ENCODE results near the gene PRSS57. TPM values are rescaled to one million over a fixed set of nuclear protein-coding genes. Genes with fewer than 3 reads are reported as not detected.

The PRSS57 gene
- total and polyA plus RNA-seq, 2 of the 13 experiments (the other 11 are each of a cell fraction or from before 2014, with no cell fraction given), result 0.12 TPM; not detected in 1

DNA sequence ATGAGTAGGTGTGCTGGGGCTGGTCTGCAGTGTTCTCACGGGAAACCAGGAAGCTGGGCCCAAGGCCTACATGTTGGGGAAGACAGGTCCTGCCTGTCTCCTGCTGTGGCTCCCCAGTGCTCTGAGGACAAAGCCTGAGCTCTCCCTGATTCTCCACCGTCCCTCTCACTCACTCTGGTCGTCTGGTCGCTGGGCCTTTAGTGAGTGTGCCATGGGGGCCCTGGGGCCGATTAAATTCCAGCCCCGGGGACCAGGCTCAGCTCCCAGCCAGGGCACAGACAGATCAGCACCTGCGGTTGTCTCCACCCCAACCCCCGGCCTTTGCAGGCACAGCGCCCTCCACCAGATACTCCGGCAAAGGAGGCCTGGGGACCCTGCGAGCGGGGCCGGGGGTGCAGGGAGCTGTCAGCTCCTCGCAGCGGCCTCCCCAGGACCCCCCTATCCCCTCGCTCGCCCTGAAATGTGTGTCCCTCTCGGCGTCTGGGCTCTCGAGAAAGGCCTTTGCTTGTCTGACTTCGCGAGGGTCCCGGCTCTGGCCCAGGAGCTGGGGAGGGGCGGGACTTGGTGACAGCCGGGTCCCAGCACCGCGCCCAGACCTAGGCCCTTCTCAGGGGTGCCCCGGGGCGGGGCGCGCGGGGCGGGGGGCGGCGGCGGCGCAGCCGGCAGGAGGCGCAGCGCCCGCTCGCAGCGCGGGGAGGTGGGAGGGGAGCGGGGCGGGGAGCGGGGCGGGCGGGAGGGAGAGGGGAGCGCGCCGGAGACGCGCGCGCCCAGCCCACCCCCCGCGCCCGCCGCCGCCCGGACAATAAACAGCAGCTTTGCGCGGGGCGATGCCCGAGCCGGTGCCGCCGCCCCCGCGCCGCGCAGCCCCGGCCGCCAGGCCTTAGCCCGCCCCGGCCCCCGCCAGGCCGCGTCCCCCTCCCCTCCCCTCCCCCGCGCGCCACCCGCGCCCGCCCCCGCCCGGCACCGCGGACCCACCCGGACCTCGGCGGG lies 13.2 kb upstream of the PRSS57 start, which contains the start of gene PALM (continued):
- TF ChIP-seq, protein P1, sequence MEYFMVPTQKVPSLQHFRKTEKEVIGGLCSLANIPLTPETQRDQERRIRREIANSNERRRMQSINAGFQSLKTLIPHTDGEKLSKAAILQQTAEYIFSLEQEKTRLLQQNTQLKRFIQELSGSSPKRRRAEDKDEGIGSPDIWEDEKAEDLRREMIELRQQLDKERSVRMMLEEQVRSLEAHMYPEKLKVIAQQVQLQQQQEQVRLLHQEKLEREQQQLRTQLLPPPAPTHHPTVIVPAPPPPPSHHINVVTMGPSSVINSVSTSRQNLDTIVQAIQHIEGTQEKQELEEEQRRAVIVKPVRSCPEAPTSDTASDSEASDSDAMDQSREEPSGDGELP (IDR thresholded peaks at IDR 0.05; ENCODE audit: borderline replicate concordance, low read depth), result no peak
- peak; percentile 68 for TF ChIP-seq PHF8 (CRISPR knock-in tag; IDR thresholded peaks at IDR 0.05)
- TF ChIP-seq ZNF720 (CRISPR knock-in tag; IDR thresholded peaks at IDR 0.05), result no peak
- TF ChIP-seq MEIS1 (CRISPR knock-in tag; IDR thresholded peaks at IDR 0.05; ENCODE audit: borderline replicate concordance), result no peak
- TF ChIP-seq ZNF263 (CRISPR knock-in tag; IDR thresholded peaks at IDR 0.05), result no peak
- no peak for TF ChIP-seq HNRNPL (IDR thresholded peaks at IDR 0.05; ENCODE audit: low read depth, low read length)
- peak; percentile 62; the same call in 1 of the 2 replicates for TF ChIP-seq ZNF3 (CRISPR knock-in tag; IDR thresholded peaks at IDR 0.05)
- TF ChIP-seq HMG20B (CRISPR knock-in tag; conservative IDR thresholded peaks at IDR 0.05), result no peak
- no peak for TF ChIP-seq HOXA3 (CRISPR knock-in tag; IDR thresholded peaks at IDR 0.05)
- no peak for TF ChIP-seq ZBTB8A (CRISPR knock-in tag; IDR thresholded peaks at IDR 0.05; ENCODE audit: borderline replicate concordance, low read depth)
- TF ChIP-seq, protein P2, sequence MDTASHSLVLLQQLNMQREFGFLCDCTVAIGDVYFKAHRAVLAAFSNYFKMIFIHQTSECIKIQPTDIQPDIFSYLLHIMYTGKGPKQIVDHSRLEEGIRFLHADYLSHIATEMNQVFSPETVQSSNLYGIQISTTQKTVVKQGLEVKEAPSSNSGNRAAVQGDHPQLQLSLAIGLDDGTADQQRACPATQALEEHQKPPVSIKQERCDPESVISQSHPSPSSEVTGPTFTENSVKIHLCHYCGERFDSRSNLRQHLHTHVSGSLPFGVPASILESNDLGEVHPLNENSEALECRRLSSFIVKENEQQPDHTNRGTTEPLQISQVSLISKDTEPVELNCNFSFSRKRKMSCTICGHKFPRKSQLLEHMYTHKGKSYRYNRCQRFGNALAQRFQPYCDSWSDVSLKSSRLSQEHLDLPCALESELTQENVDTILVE (CRISPR knock-in tag; IDR thresholded peaks at IDR 0.05), result no peak
- TF ChIP-seq CREM (IDR thresholded peaks at IDR 0.05), result no peak
- no peak for TF ChIP-seq CREM (CRISPR knock-in tag; IDR thresholded peaks at IDR 0.05)
- TF ChIP-seq, protein P3, sequence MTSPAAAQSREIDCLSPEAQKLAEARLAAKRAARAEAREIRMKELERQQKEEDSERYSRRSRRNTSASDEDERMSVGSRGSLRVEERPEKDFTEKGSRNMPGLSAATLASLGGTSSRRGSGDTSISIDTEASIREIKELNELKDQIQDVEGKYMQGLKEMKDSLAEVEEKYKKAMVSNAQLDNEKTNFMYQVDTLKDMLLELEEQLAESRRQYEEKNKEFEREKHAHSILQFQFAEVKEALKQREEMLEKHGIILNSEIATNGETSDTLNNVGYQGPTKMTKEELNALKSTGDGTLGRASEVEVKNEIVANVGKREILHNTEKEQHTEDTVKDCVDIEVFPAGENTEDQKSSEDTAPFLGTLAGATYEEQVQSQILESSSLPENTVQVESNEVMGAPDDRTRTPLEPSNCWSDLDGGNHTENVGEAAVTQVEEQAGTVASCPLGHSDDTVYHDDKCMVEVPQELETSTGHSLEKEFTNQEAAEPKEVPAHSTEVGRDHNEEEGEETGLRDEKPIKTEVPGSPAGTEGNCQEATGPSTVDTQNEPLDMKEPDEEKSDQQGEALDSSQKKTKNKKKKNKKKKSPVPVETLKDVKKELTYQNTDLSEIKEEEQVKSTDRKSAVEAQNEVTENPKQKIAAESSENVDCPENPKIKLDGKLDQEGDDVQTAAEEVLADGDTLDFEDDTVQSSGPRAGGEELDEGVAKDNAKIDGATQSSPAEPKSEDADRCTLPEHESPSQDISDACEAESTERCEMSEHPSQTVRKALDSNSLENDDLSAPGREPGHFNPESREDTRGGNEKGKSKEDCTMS (CRISPR knock-in tag; conservative IDR thresholded peaks at IDR 0.05), result no peak
- TF ChIP-seq ZFY (CRISPR knock-in tag; IDR thresholded peaks at IDR 0.05), result peak; percentile 56
- peak; percentile 42; the same call in 1 of the 2 replicates for TF ChIP-seq KDM2A (CRISPR knock-in tag; IDR thresholded peaks at IDR 0.05; ENCODE audit: borderline replicate concordance, low read depth)
- no peak for TF ChIP-seq ZNF383 (CRISPR knock-in tag; IDR thresholded peaks at IDR 0.05; ENCODE audit: borderline replicate concordance)
- TF ChIP-seq, protein P4, sequence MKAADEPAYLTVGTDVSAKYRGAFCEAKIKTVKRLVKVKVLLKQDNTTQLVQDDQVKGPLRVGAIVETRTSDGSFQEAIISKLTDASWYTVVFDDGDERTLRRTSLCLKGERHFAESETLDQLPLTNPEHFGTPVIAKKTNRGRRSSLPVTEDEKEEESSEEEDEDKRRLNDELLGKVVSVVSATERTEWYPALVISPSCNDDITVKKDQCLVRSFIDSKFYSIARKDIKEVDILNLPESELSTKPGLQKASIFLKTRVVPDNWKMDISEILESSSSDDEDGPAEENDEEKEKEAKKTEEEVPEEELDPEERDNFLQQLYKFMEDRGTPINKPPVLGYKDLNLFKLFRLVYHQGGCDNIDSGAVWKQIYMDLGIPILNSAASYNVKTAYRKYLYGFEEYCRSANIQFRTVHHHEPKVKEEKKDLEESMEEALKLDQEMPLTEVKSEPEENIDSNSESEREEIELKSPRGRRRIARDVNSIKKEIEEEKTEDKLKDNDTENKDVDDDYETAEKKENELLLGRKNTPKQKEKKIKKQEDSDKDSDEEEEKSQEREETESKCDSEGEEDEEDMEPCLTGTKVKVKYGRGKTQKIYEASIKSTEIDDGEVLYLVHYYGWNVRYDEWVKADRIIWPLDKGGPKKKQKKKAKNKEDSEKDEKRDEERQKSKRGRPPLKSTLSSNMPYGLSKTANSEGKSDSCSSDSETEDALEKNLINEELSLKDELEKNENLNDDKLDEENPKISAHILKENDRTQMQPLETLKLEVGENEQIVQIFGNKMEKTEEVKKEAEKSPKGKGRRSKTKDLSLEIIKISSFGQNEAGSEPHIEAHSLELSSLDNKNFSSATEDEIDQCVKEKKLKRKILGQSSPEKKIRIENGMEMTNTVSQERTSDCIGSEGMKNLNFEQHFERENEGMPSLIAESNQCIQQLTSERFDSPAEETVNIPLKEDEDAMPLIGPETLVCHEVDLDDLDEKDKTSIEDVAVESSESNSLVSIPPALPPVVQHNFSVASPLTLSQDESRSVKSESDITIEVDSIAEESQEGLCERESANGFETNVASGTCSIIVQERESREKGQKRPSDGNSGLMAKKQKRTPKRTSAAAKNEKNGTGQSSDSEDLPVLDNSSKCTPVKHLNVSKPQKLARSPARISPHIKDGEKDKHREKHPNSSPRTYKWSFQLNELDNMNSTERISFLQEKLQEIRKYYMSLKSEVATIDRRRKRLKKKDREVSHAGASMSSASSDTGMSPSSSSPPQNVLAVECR (CRISPR knock-in tag; IDR thresholded peaks at IDR 0.05; ENCODE audit: borderline replicate concordance), result no peak; the same call in 1 of the 2 replicates
- TF ChIP-seq ZNF337 (CRISPR knock-in tag; IDR thresholded peaks at IDR 0.05; ENCODE audit: borderline replicate concordance, low read depth), result no peak
- no peak for TF ChIP-seq RFX3 (CRISPR knock-in tag; IDR thresholded peaks at IDR 0.05)
- no peak for TF ChIP-seq HNRNPK (IDR thresholded peaks at IDR 0.05; ENCODE audit: low read depth, low read length, poor library complexity, severe bottlenecking)

All from HepG2 (cell line).